CD14-positive monocyte (primary cell): Measurements from ENCODE around the gene ACOT7. TPM values are rescaled to one million over a fixed set of nuclear protein-coding genes. Genes with fewer than 3 reads are reported as not detected.
A peak's percentile ranks its signal among the peaks of the same experiment; 100 is the strongest.

ENCODE experiments used
- DNase-seq, 3 donors: peaks; one replicate each; pipeline ENCODE4 v3.0.0-alpha.2; 2011 to 2022
- H2AFZ ChIP-seq: 2 replicates; pipeline ENCODE4 v1.6.0; 2012; ENCODE audit warnings: mild to moderate bottlenecking, low read depth, low read length, inconsistent platforms; ENCODE audit not compliant: insufficient read depth, poor library complexity, severe bottlenecking
- H3K27ac ChIP-seq, 2 donors: 1 replicate in 1 of 2; 2 replicates in 1 of 2; pipeline ENCODE4 v1.5.1; 2012 to 2013; ENCODE audit warnings: low read length in 2 of 2, control low read depth in 1 of 2, inconsistent platforms in 1 of 2, low read depth in 1 of 2, mild to moderate bottlenecking in 1 of 2
- H3K27me3 ChIP-seq, 2 donors: one replicate each; pipeline versions ENCODE4 v1.6.0 to v1.6.1; 2011 to 2013; ENCODE audit warnings: low read length in 2 of 2; ENCODE audit not compliant: control insufficient read depth in 2 of 2, insufficient read depth in 2 of 2
- H3K36me3 ChIP-seq, 2 donors: replicated peaks in 1 of 2; 1 replicate in 1 of 2; 2 replicates in 1 of 2; pipeline versions ENCODE4 v1.5.1 to v1.6.1; 2012 to 2013; ENCODE audit warnings: low read length in 2 of 2, control low read depth in 1 of 2, inconsistent platforms in 1 of 2, mild to moderate bottlenecking in 1 of 2; ENCODE audit not compliant: insufficient read depth in 2 of 2, control insufficient read depth in 1 of 2
- H3K4me1 ChIP-seq, 2 donors: 1 replicate in 1 of 2; 2 replicates in 1 of 2; pipeline versions ENCODE4 v1.5.1 to v1.6.1; 2012 to 2013; ENCODE audit warnings: low read length in 2 of 2, control low read depth in 1 of 2, inconsistent platforms in 1 of 2, mild to moderate bottlenecking in 1 of 2, moderate library complexity in 1 of 2; ENCODE audit not compliant: insufficient read depth in 2 of 2, control insufficient read depth in 1 of 2
- H3K4me2 ChIP-seq: replicated peaks from 2 replicates; pipeline ENCODE3; 2012; ENCODE audit warnings: low read length, moderate library complexity, mild to moderate bottlenecking; ENCODE audit not compliant: poor library complexity, severe bottlenecking; ENCODE audit errors: extremely low read depth
- H3K4me3 ChIP-seq, 3 experiments: fragments of 200-600 bp in 1 of 3; sonication (generic) in 1 of 3; replicated peaks in 1 of 3; 1 replicate in 2 of 3; 2 replicates in 1 of 3; pipeline ENCODE4 v1.5.1; 2011 to 2013; ENCODE audit warnings: low read length in 3 of 3, mild to moderate bottlenecking in 3 of 3, control low read depth in 2 of 3, low read depth in 2 of 3, inconsistent platforms in 1 of 3, moderate library complexity in 1 of 3
- H3K79me2 ChIP-seq: 2 replicates; pipeline ENCODE4 v1.6.0; 2012; ENCODE audit warnings: mild to moderate bottlenecking, control low read depth, inconsistent platforms, low read length, moderate library complexity; ENCODE audit not compliant: insufficient read depth
- H3K9ac ChIP-seq: 2 replicates; pipeline ENCODE4 v1.6.0; 2017; ENCODE audit warnings: low read length, mild to moderate bottlenecking; ENCODE audit not compliant: insufficient read depth, poor library complexity, severe bottlenecking
- H3K9me3 ChIP-seq, 2 donors: replicated peaks in 1 of 2; 1 replicate in 1 of 2; 2 replicates in 1 of 2; pipeline versions ENCODE4 v1.5.1 to v1.6.1; 2012 to 2013; ENCODE audit warnings: low read length in 2 of 2, control low read depth in 1 of 2; ENCODE audit not compliant: control insufficient read depth in 1 of 2, insufficient read depth in 1 of 2
- H4K20me1 ChIP-seq: 2 replicates; pipeline ENCODE4 v1.6.0; 2012; ENCODE audit warnings: mild to moderate bottlenecking, low read length, control low read depth, moderate library complexity; ENCODE audit not compliant: insufficient read depth
- H3K27ac Mint-ChIP-seq, 7 donors: one replicate each; pipeline ENCODE4 v1.8.0; 2020; ENCODE audit warnings: mild to moderate bottlenecking in 7 of 7, mixed read lengths in 7 of 7, moderate library complexity in 6 of 7, inconsistent platforms in 2 of 7
- H3K27me3 Mint-ChIP-seq, 3 donors: one replicate each; pipeline ENCODE4 v1.8.0; 2021 to 2022; ENCODE audit warnings: low read depth in 3 of 3, mild to moderate bottlenecking in 3 of 3, mixed read lengths in 3 of 3, moderate library complexity in 3 of 3, inconsistent platforms in 1 of 3
- H3K36me3 Mint-ChIP-seq, 2 donors: one replicate each; pipeline ENCODE4 v1.8.0; 2020; ENCODE audit warnings: mixed read lengths in 2 of 2, inconsistent platforms in 1 of 2, mild to moderate bottlenecking in 1 of 2
- H3K4me1 Mint-ChIP-seq: one replicate; pipeline ENCODE4 v1.8.0; 2020; ENCODE audit warnings: mild to moderate bottlenecking, mixed read lengths
- H3K4me3 Mint-ChIP-seq, 2 donors: one replicate each; pipeline ENCODE4 v1.8.0; 2020; ENCODE audit warnings: mild to moderate bottlenecking in 2 of 2, mixed read lengths in 2 of 2, moderate library complexity in 1 of 2
- H3K9me3 Mint-ChIP-seq, 7 donors: one replicate each; pipeline ENCODE4 v1.8.0; 2020 to 2022; ENCODE audit warnings: mixed read lengths in 7 of 7, mild to moderate bottlenecking in 6 of 7, moderate library complexity in 6 of 7, inconsistent platforms in 2 of 7
- CTCF ChIP-seq: fragments of 200-600 bp; IDR thresholded peaks from one replicate; pipeline ENCODE4 v1.8.0; 2022; ENCODE audit warnings: antibody characterized with exemption, mild to moderate bottlenecking
- WGBS: methylation state at CpG from one replicate; pipeline ENCODE4 v1.1.5; 2013; ENCODE audit warnings: missing lambda C conversion rate; ENCODE audit not compliant: insufficient coverage; 5-methylcytosine and 5-hydroxymethylcytosine counted together
- intact Hi-C, 2 donors: fragments of 100-400 bp; cut with micrococcal nuclease; formaldehyde crosslinking; loops; one replicate each; pipeline versions ENCODE4 v1.15.0 to v1.15.1; 2023
- polyA plus RNA-seq, 3 donors: library from polyadenylated mRNA; depleted of rRNA in 1 of 3; unstranded in 2 of 3; stranded (reverse) in 1 of 3; fragments of 300-500 nt in 2 of 3; fragments of >200 nt in 1 of 3; fragmentation: Illumina TruSeq in 2 of 3; gene quantifications; 1 replicate in 2 of 3; 2 replicates in 1 of 3; pipeline ENCODE4 v1.2.3, GENCODE V29; 2012 to 2021

ACOT7 gene
- polyA plus RNA-seq, 3 donors, result 0.63 to 4.3 (median 1.4) TPM

- peaks cover 2 to 22% of the 10 kb centered on the region in 2 donors for H3K27me3 ChIP-seq
Observed at GRCh38 chr1:6253380-6253779, 140.2 kb downstream of the ACOT7 start.

GRCh38 chr1:6252374-6252710 lies 141.2 kb downstream of the ACOT7 start:
- no peak overlapping the region for H3K4me3 Mint-ChIP-seq
- peaks cover 39 to 51% (median 41%) of the 10 kb centered on the region in 3 donors for H3K27me3 Mint-ChIP-seq
- no peaks in the 10 kb centered on the region for H3K4me1 Mint-ChIP-seq
- no peak for TF ChIP-seq CTCF
- H3K27ac ChIP-seq, result no peak overlapping the region
- 89% methylated on average over 4 of the region's 4 CpGs for WGBS
- H3K36me3 ChIP-seq, result no peaks in the 10 kb centered on the region
- H3K79me2 ChIP-seq, result no peaks in the 10 kb centered on the region
- no peak overlapping the region for H3K4me2 ChIP-seq
- H4K20me1 ChIP-seq, result no peaks in the 10 kb centered on the region
- H3K27ac Mint-ChIP-seq, result no peak overlapping the region
- no peak overlapping the region for H3K9ac ChIP-seq
- H3K4me3 ChIP-seq, result no peak overlapping the region
- no peak for DNase-seq
- no peaks in the 10 kb centered on the region for H3K36me3 Mint-ChIP-seq
- no peaks in the 10 kb centered on the region for H3K9me3 ChIP-seq
- H3K27me3 ChIP-seq, result peaks cover 2 to 32% of the 10 kb centered on the region in 2 donors
- no peaks in the 10 kb centered on the region for H3K4me1 ChIP-seq
- H2AFZ ChIP-seq, result no peak overlapping the region
- H3K9me3 Mint-ChIP-seq, result peaks cover 0 to 3% (median 0%) of the 10 kb centered on the region in 7 donors
- intact Hi-C loops, result no loop called here

More at GRCh38 chr1:6253380-6253779, 140.2 kb downstream of the ACOT7 start:
- no peaks in the 10 kb centered on the region for H3K4me1 ChIP-seq
- peaks cover 0 to 5% (median 0%) of the 10 kb centered on the region in 7 donors for H3K9me3 Mint-ChIP-seq
- no peak overlapping the region for H3K4me2 ChIP-seq
- TF ChIP-seq CTCF, result no peak
- peak overlapping the region in 1 of 7 donors; percentile 30 for H3K27ac Mint-ChIP-seq
- no peaks in the 10 kb centered on the region for H3K36me3 Mint-ChIP-seq
- no peak overlapping the region for H3K9ac ChIP-seq
- H3K27me3 Mint-ChIP-seq, result peaks cover 34 to 46% (median 35%) of the 10 kb centered on the region in 3 donors
- DNase-seq, result no peak
- no peak overlapping the region for H2AFZ ChIP-seq
- H3K9me3 ChIP-seq, result no peaks in the 10 kb centered on the region
- no peaks in the 10 kb centered on the region for H3K36me3 ChIP-seq
- no peak overlapping the region for H3K27ac ChIP-seq
- no peaks in the 10 kb centered on the region for H4K20me1 ChIP-seq
- H3K79me2 ChIP-seq, result no peaks in the 10 kb centered on the region
- intact Hi-C loops, result no loop called here
- 100% methylated on average over 6 of the region's 9 CpGs for WGBS
- H3K4me3 Mint-ChIP-seq, result no peak overlapping the region
- H3K4me1 Mint-ChIP-seq, result no peaks in the 10 kb centered on the region
- H3K4me3 ChIP-seq, result no peak overlapping the region
